ENCODE measurements around the gene CDC42EP3. TPM values are rescaled to one million over a fixed set of nuclear protein-coding genes. Genes with fewer than 3 reads are reported as not detected.
A peak's percentile ranks its signal among the peaks of the same experiment; 100 is the strongest.

CDC42EP3 gene
- total RNA-seq, 4 donors from 2014 or later: 0.57 to 16.2 (median 9.9) TPM

- Histone ChIP-seq H3K4me3 (no peak overlapping the region), H3K4me1 (peaks cover 0 to 34% (median 6%) of the 10 kb centered on the region in 3 donors), H3K27ac (no peak overlapping the region), H3K36me3 (no peaks in the 10 kb centered on the region), H3K9me3 (no peaks in the 10 kb centered on the region), H3K27me3 (peaks cover 0 to 11% (median 0%) of the 10 kb centered on the region in 4 donors)
- TF ChIP-seq CTCF (IDR thresholded peaks at IDR 0.05): no peak
- TF ChIP-seq POLR2A (IDR thresholded peaks at IDR 0.05): no peak
- intact Hi-C loops (cut with DNase I): no loop called here
- WGBS, 2 donors: 23 to 29% methylated on average over 1 of the region's 1 CpG
- DNase-seq: no peak
Measured at GRCh38 chr2:37676274-37676673, 4.8 kb upstream of the CDC42EP3 start.

GRCh38 chr2:37674946-37675345, 3.5 kb upstream of the CDC42EP3 start:
- H3K27ac ChIP-seq: peak overlapping the region in 1 of 4 donors; percentile 53
- 66 to 82% methylated on average over 2 of the region's 2 CpGs for WGBS, 2 donors
- intact Hi-C loops (cut with DNase I): no loop called here

GRCh38 chr2:37672870-37673184, 1.4 kb upstream of the CDC42EP3 start:
- 27 to 52% methylated on average over 6 of the region's 7 CpGs for WGBS, 2 donors
- no peak for DNase-seq
- Histone ChIP-seq H3K4me3 (peak overlapping the region; percentile 69 to 88 (median 76)), H3K9me3 (no peaks in the 10 kb centered on the region), H3K36me3 (no peaks in the 10 kb centered on the region), H3K27ac (peak overlapping the region; percentile 75 to 93 (median 91)), H3K4me1 (peaks cover 6 to 62% (median 7%) of the 10 kb centered on the region in 3 donors), H3K27me3 (peaks cover 0 to 31% (median 0%) of the 10 kb centered on the region in 4 donors)
- intact Hi-C loops (cut with DNase I): no loop called here
- no peak for TF ChIP-seq POLR2A (IDR thresholded peaks at IDR 0.05)
- TF ChIP-seq CTCF (IDR thresholded peaks at IDR 0.05): no peak

More at GRCh38 chr2:37674946-37675345, 3.5 kb upstream of the CDC42EP3 start:
- no peak for TF ChIP-seq POLR2A (IDR thresholded peaks at IDR 0.05)
- TF ChIP-seq CTCF (IDR thresholded peaks at IDR 0.05): no peak
- no peak overlapping the region for H3K4me3 ChIP-seq
- no peak for DNase-seq
- H3K4me1 ChIP-seq: peaks cover 0 to 47% (median 6%) of the 10 kb centered on the region in 3 donors
- no peaks in the 10 kb centered on the region for H3K36me3 ChIP-seq
- H3K9me3 ChIP-seq: no peaks in the 10 kb centered on the region
- H3K27me3 ChIP-seq: peaks cover 0 to 24% (median 0%) of the 10 kb centered on the region in 4 donors

GRCh38 chr2:37672104-37672869, 845 bp upstream of the CDC42EP3 start:
- Histone ChIP-seq H3K4me1 (peaks cover 6 to 67% (median 10%) of the 10 kb centered on the region in 3 donors), H3K36me3 (no peaks in the 10 kb centered on the region), H3K27ac (peak overlapping the region; percentile 75 to 93 (median 91)), H3K27me3 (peaks cover 0 to 31% (median 0%) of the 10 kb centered on the region in 4 donors), H3K9me3 (no peaks in the 10 kb centered on the region), H3K4me3 (peak overlapping the region; percentile 69 to 88 (median 76))
- intact Hi-C loops (cut with DNase I): no loop called here
- no peak for DNase-seq
- TF ChIP-seq POLR2A (IDR thresholded peaks at IDR 0.05): peak in 2 of 4 donors; percentile 29 to 50
- peak in 1 of 6 experiments; percentile 2 for TF ChIP-seq CTCF (IDR thresholded peaks at IDR 0.05)
- WGBS, 2 donors: 50% methylated on average over 1 of the region's 69 CpGs; no CpG with 5 or more reads in 1 of the 2 donors

GRCh38 chr2:37671816-37672103, 318 bp upstream of the CDC42EP3 start:
- Histone ChIP-seq H3K27ac (peak overlapping the region; percentile 75 to 93 (median 91)), H3K4me3 (peak overlapping the region; percentile 69 to 88 (median 76)), H3K9me3 (no peaks in the 10 kb centered on the region), H3K36me3 (no peaks in the 10 kb centered on the region), H3K27me3 (peaks cover 0 to 31% (median 0%) of the 10 kb centered on the region in 4 donors), H3K4me1 (peaks cover 6 to 71% (median 13%) of the 10 kb centered on the region in 3 donors)
- DNase-seq: no peak
- WGBS, 2 donors: no CpG with 5 or more reads among the region's 29 CpGs
- intact Hi-C loops (cut with DNase I): no loop called here
- TF ChIP-seq CTCF (IDR thresholded peaks at IDR 0.05): no peak

Measured in esophagus squamous epithelium (tissue), 5 donors.